ENCODE results near the gene DHX57.

Gene DHX57

DNA sequence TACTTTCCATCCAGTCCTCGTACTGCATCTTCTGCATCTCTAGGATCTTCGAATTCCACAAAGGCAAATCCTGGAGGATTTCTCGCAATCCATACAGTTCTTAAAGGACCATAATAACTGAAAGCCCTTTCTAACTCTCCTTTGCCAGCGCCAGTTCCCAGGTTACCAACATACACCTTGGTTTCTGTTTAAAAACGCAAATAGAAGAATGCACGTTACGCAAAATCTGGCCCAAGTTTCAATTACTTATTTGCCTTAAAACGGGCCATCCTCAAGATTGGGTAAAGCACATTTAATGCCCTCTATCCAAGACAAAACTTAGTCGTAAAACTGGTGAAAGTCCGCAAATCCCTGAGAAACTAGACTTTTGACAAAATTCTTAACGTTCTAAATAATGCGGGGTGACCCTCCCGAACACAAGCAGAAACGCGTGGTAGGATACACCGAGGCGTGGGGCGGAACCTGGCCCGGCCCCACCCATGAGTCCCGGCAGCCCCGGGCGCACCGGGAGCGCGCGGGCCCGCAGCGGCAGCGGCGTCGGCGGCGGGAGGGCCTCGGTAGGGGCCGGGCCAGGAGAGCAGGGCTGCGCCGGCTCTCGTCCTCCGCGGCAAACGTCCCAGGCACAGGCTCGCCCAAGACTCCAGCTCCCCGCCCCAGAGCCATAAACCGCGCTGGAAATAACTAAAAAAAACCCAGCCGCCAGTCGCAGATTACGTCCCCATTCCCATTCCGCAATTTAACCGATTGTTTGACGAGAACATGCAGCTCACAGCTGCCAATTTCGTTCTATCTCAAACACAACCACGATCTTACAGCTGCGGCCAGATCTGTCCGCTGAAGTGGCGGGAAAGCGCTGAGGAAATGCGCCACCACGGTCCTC, 125.5 kb downstream of the DHX57 start:
- peak; percentile 40 for DNase-seq

DNA sequence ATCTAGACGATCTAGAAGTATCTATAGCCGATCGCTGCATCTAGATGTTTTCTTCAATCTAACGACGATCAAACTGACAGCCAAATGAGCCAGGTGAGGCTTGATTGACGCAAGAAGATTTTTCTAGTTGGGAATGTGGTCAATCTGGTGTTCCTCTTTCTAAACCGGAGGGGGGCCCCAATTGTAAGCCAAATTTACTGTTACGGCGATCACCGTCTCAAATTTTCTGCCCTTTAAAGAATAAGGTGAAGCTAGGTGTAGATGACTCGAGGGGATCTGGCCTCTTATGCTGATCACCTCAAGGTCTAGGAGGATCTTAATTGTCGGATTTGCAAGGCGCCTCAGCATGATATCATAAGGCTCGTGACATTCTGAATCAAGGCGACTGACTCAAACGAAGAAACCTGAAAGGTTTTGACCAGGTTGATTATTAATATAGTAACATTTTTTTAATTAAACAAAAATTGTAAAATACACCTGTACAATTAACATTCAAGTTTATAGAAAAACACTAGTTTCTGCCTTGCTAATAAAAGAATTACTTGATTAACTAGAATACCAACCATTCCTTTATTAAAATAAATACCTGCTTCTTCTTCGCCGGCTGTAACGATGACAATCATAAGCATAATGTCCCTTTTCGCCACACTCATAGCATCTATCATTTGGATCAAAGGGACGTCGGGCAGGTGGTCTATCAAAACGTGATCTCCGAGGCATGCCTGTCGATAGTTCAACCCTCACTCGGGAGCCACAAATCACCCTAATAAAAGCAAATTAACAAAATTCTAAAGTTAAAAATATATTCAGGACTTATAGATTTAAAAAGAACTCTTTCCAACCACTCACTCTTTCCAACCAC, 126.6 kb downstream of the DHX57 start:
- no peak for DNase-seq

DNA sequence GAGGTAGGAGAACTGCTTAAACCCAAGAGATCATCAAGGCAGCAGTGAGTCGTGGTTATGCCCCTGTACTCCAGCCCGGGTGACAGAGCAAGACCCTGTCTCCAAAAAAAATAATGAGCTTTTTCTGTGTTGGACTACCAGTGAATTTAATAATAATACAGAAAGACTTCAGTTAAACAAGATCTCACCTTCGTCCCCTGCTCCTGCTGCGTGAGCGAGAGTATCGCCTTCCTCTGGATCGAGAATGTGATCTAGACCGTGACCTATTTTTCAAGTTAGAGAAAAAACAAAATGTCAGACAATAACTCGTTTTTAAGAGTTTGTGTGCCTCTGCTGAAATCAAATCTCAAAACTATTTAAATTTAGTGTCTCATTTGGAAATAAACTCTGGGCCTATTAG, 127.3 kb downstream of the DHX57 start:
- DNase-seq = no peak

DNA sequence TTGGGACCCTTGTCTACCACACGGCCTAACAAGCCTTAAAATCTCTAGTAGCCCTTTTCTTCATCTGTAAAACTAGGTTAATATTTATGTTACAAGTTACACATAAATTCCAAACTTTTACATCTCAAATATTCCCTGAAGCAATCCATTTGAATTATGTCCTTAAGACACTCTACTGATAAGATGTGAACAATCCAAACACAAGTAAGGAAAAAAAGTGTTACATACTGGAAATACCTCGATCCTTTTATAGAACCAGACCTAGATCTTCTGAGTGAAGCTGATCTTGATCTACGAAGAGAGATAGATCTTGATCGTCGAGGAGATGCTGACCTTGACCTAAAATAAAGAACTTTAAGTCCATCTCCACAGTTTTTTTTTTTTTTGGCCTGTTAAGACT, 127.9 kb downstream of the DHX57 start:
- DNase-seq = no peak

All from eye (tissue), 1 donor.